Measurements from ENCODE around the gene EIF3C.
"Not testable (repeated sequence)": the region's sequence is repeated elsewhere in the genome, so short reads cannot be mapped to it uniquely, and the experiment has no call there.

Gene EIF3C

GRCh38 chr16:28711220-28712083 is at the start of gene EIF3C:
TSS of gene EIF3C (plus strand) at chr16:28711464. CDS start at chr16:28711687, 223 bp downstream.
- not testable (repeated sequence) for DNase-seq

- DNase-seq = not testable (repeated sequence)
Observed at GRCh38 chr16:28666264-28666663, 45.0 kb upstream of the EIF3C start.

- DNase-seq = not testable (repeated sequence)
Observed at GRCh38 chr16:28667480-28667879, 43.8 kb upstream of the EIF3C start.

GRCh38 chr16:28668199-28668598 is 43.1 kb upstream of the EIF3C start:
- DNase-seq = not testable (repeated sequence)

GRCh38 chr16:28688327-28688952 is 22.8 kb upstream of the EIF3C start:
- DNase-seq = not testable (repeated sequence)

GRCh38 chr16:28689425-28689824 is 21.8 kb upstream of the EIF3C start:
- not testable (repeated sequence) for DNase-seq

GRCh38 chr16:28691722-28692121 is 19.5 kb upstream of the EIF3C start:
- DNase-seq = not testable (repeated sequence)

GRCh38 chr16:28693257-28693950 is 17.9 kb upstream of the EIF3C start:
- not testable (repeated sequence) for DNase-seq

GRCh38 chr16:28699792-28700191 is 11.5 kb upstream of the EIF3C start:
- not testable (repeated sequence) for DNase-seq

- DNase-seq = not testable (repeated sequence)
Observed at GRCh38 chr16:28700349-28700748, 10.9 kb upstream of the EIF3C start.

- not testable (repeated sequence) for DNase-seq
Observed at GRCh38 chr16:28701384-28701783, 9.9 kb upstream of the EIF3C start.

- not testable (repeated sequence) for DNase-seq
Observed at GRCh38 chr16:28704246-28704645, 7.0 kb upstream of the EIF3C start.

- not testable (repeated sequence) for DNase-seq
Observed at GRCh38 chr16:28722852-28723650, 11.8 kb downstream of the EIF3C start.

- DNase-seq = not testable (repeated sequence)
Observed at GRCh38 chr16:28731253-28731652, 20.0 kb downstream of the EIF3C start.

GRCh38 chr16:28732455-28733124 is 21.3 kb downstream of the EIF3C start:
- DNase-seq = not testable (repeated sequence)

GRCh38 chr16:28739787-28740186 is 28.5 kb downstream of the EIF3C start:
- not testable (repeated sequence) for DNase-seq

- DNase-seq = not testable (repeated sequence)
Observed at GRCh38 chr16:28740631-28741030, 29.4 kb downstream of the EIF3C start.

- not testable (repeated sequence) for DNase-seq
Observed at GRCh38 chr16:28741295-28741694, 30.0 kb downstream of the EIF3C start.

- not testable (repeated sequence) for DNase-seq
Observed at GRCh38 chr16:28746618-28747350, 35.5 kb downstream of the EIF3C start.

- DNase-seq = peak; percentile 12 to 28
Observed at GRCh38 chr16:28749997-28750465, 38.8 kb downstream of the EIF3C start.

All from stimulated activated CD4-positive, alpha-beta T cell treated with anti-CD3 and anti-CD28 coated beads, Interleukin-2, amount 100 ng/mL, for 48 hours (primary cell).